ENCODE measurements around the gene ISM1.

- TF ChIP-seq CTCF (IDR thresholded peaks at IDR 0.05) (no peak), POLR2A (IDR thresholded peaks at IDR 0.05) (no peak)
These were observed 117.1 kb downstream of the ISM1 start for GRCh38 chr20:13338097-13338661.
